ENCODE data around the gene GSG1L.
A peak's percentile ranks its signal among the peaks of the same experiment; 100 is the strongest.

GSG1L gene

DNA sequence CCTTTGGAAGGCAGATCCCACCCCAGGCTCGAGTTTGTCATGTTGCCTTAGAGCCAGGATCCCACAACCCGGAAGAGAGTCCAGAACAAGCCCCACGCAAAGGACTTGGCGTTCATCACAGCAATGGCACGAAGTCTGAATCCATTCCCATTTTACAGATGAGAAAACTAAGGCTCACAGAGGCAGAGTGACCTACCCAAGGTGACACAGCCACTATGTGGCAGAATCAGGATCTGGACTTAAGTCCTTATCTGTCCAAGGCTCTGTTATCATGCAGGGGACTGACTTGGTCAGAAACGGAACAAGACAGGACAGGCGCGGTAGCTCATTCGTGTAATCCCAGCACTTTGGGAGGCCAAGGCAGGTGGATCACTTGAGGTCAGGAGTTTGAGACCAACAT lies 86.5 kb downstream of the GSG1L start:
- ATAC-seq (no peak), DNase-seq (ENCODE audit: low spot score in 2 of 2) (no peak)
- Mint-ChIP-seq H3K27ac (no peak overlapping the region), H3K4me1 (no peaks in the 10 kb centered on the region), H3K36me3 (peaks cover 5% of the 10 kb centered on the region), H3K4me3 (no peak overlapping the region), H3K9me3 (no peaks in the 10 kb centered on the region)

DNA sequence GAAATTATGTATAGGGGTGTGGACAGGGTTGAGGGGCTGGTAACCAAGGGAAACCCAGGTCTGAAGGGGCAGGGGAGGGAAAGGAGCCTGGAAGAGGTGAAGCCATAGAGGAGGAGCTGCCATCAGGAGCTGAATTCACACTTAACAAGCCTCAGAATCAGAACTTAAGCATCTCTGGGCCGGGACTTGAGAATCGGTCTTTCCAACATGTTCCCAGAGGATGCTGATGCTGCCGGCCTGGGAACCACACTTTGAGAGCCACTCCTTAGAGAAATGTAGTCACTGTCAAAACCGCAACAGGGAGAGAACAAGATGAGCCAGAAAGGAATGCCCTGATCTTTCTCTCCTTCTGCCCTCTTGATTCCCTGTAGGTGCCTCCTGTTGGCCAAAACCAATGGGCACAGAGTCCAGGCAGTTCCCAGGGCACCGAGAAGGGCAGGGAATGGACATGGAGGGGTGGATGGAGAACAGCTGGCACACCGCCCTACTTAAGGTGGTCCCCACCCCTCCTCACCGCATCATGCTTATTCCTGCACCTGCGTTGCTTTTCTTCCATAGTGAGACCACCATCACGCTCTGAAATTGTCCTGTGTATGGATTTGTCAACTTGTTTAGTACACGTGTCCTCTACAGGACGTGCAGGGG lies 88.5 kb downstream of the GSG1L start:
- H3K36me3 Mint-ChIP-seq, result peaks cover 5% of the 10 kb centered on the region
- H3K27ac Mint-ChIP-seq, result no peak overlapping the region
- H3K4me1 Mint-ChIP-seq, result no peaks in the 10 kb centered on the region
- H3K4me3 Mint-ChIP-seq, result no peak overlapping the region
- ATAC-seq, result no peak
- no peaks in the 10 kb centered on the region for H3K9me3 Mint-ChIP-seq
- DNase-seq (ENCODE audit: low spot score in 2 of 2), result no peak

DNA sequence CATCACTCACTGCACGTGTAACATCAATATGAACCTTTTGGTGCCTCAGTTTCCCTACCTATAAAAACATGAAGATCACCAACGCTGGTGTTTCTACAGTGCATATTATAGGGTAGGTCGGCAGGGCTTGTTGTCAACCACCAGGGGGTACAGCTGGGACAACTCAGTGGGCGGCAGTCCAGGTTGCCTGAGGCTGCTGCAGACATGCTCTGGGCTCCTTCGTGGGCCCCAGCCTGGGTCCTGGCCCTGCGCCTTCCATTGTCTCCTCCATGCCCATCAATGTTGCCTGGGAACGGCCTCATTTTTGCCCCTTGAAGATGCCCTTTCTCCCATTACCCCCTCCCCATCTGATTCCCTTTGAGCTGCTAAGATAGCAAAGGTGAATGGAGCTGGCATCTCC lies 89.8 kb downstream of the GSG1L start:
- no peaks in the 10 kb centered on the region for H3K4me1 Mint-ChIP-seq
- no peak overlapping the region for H3K4me3 Mint-ChIP-seq
- H3K9me3 Mint-ChIP-seq, result no peaks in the 10 kb centered on the region
- no peaks in the 10 kb centered on the region for H3K36me3 Mint-ChIP-seq
- ATAC-seq, result no peak
- H3K27ac Mint-ChIP-seq, result no peak overlapping the region
- no peak for DNase-seq (ENCODE audit: low spot score in 2 of 2)

DNA sequence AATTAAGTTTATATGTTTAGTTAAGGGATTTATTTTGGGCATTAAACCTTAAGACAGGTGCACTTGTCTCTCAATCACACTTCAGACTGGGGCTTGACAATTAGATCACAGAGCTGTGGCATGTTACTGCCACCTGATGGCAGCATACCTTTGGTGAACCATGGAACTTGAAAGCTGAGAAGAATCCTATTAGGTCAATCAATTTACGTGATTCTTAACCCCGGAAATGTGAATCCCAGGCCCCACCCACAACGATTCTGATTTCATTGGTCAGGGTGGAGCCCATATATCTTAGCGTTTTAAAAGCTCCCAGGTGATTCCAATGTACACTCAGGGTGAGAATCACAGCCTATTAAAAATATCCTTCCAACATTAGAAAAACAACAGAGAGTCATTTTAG lies 91.0 kb downstream of the GSG1L start:
- Mint-ChIP-seq H3K27ac (no peak overlapping the region), H3K36me3 (no peaks in the 10 kb centered on the region), H3K4me1 (no peaks in the 10 kb centered on the region), H3K9me3 (no peaks in the 10 kb centered on the region), H3K4me3 (no peak overlapping the region)
- DNase-seq (ENCODE audit: low spot score in 2 of 2), result no peak
- peak; percentile 65 for ATAC-seq

DNA sequence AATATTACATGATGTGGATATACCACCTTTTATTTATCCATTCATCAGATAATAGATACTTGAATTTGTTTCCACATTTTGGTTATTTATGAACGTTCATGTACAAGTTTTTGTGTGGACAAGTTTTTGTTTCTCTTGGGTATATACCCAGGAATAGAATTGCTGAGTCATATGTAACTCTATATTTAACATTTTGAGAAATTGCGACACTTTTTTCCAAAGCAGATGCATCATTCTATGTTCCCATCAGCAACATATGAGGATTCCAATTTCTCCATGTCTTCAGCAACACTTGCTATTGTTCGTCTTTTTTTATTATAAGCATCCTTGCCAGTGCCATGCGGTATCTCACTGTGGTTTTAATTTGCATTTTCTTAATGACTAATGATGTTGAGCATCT lies 93.9 kb downstream of the GSG1L start:
- Mint-ChIP-seq H3K36me3 (no peaks in the 10 kb centered on the region), H3K4me1 (no peaks in the 10 kb centered on the region), H3K27ac (no peak overlapping the region), H3K9me3 (no peaks in the 10 kb centered on the region), H3K4me3 (no peak overlapping the region)
- no peak for DNase-seq (ENCODE audit: low spot score in 2 of 2)
- no peak for ATAC-seq

DNA sequence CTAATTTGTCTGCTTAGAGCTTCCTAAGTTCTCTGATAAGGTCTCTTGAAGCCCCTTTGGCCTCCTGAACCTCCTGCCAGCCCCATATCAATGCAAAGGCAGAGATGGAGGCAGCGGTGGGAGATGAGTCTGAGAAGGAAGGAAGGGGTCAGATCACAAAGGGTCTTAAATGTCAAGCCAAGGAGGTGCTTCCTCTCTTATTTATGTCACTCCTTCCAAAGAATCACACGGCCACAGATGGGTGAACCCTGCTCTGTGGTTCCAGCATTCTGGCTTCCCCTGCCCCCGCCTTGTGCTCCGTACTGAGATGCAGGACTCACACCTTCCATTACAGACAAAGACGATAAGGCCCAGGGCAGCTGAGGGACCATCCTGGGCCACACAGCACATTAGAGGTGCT lies 96.3 kb downstream of the GSG1L start:
- Mint-ChIP-seq H3K36me3 (no peaks in the 10 kb centered on the region), H3K4me3 (no peak overlapping the region), H3K9me3 (no peaks in the 10 kb centered on the region), H3K27ac (no peak overlapping the region), H3K4me1 (no peaks in the 10 kb centered on the region)
- no peak for ATAC-seq
- no peak for DNase-seq (ENCODE audit: low spot score in 2 of 2)

DNA sequence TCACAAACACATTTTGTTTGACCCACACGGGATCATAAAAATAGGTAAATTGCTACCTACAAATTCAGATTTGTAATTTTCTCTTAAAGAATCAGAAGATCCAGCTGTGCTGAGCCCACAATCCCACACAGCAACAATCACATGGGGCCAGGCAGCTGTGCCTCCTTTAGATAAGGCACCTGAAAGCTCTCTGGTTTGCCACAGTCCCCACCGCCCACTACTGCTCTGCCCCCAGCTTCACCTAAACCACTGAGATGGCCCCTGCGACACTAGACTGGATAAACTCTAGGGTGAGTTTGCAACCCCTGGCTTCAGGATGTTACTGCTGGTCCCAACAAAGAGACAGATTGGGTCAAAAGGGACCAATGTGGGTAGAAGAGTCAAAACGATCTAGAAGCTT lies 96.8 kb downstream of the GSG1L start:
- DNase-seq (ENCODE audit: low spot score in 2 of 2) (no peak), ATAC-seq (no peak)
- no peaks in the 10 kb centered on the region for H3K4me1 Mint-ChIP-seq
- H3K36me3 Mint-ChIP-seq, result no peaks in the 10 kb centered on the region
- H3K9me3 Mint-ChIP-seq, result no peaks in the 10 kb centered on the region
- no peak overlapping the region for H3K4me3 Mint-ChIP-seq
- H3K27ac Mint-ChIP-seq, result no peak overlapping the region

DNA sequence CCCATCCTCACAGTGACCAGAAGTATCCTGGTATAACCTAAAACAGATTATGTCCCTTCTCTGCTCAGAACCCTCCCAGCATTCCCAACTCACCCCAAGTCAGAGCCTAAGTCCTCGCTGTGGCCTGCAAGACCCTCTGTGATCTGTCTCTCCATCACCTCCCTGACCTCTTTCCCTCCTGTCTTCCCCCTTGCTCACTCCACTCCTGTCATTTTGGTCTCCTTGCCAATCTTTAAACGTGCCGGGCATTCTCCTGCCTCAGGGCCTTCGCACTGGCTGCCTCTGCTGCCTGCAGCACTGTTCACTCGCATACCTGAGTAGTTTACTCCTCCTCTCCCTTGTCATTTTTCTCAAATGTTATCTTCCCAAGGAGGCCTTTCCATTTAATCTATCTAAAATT lies 97.7 kb downstream of the GSG1L start:
- DNase-seq (ENCODE audit: low spot score in 2 of 2) (no peak), ATAC-seq (no peak)
- H3K27ac Mint-ChIP-seq, result no peak overlapping the region
- H3K36me3 Mint-ChIP-seq, result no peaks in the 10 kb centered on the region
- no peaks in the 10 kb centered on the region for H3K4me1 Mint-ChIP-seq
- H3K9me3 Mint-ChIP-seq, result no peaks in the 10 kb centered on the region
- no peak overlapping the region for H3K4me3 Mint-ChIP-seq

DNA sequence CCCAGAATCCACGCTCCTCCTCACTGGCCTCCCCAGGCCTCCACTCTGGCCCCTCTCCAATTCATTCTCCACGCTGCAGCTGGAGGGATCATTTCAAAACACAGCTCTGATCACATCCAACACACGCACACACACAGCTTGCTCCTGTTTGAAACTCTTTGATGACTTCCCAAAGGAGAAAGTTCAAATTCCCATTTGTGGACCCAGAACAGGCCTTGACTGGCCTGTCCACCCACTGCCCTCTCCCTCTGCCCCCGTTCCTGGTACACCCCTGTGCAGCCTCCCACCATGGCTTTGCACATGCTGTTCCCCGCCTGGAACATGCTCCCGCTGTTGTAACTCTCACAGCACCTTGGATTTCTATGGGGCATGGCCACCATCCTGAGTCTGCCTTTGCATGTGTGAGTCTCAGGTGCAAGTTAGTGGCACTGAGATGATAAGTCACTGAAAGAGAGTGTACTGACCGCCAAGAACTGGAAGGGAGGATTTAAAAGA lies 100.0 kb downstream of the GSG1L start:
- Mint-ChIP-seq H3K4me3 (no peak overlapping the region), H3K27ac (no peak overlapping the region), H3K36me3 (no peaks in the 10 kb centered on the region), H3K4me1 (no peaks in the 10 kb centered on the region), H3K9me3 (no peaks in the 10 kb centered on the region)
- ATAC-seq, result no peak
- no peak for DNase-seq (ENCODE audit: low spot score in 2 of 2)

DNA sequence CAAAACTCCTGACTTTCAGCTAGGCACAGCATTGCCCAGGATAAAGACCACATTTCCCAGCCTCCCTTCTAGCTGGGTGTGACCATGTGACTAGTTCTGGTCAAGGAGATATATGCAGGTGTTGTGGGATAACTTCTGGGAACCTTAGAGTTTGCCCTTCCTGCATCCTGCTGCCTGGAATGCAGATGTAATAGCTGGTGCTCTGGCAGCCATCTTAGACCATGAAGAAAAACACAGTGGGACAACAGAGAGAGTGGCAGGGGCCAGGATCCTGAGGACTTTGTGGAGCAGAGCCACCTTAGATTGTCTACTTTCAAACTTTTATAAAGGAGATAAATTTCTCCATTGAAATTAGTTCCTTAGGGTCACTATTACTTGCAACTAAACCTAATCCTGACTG lies 101.3 kb downstream of the GSG1L start:
- DNase-seq (ENCODE audit: low spot score in 2 of 2) (no peak), ATAC-seq (no peak)
- Mint-ChIP-seq H3K4me3 (no peak overlapping the region), H3K27ac (no peak overlapping the region), H3K9me3 (peaks cover 4% of the 10 kb centered on the region), H3K4me1 (no peaks in the 10 kb centered on the region), H3K36me3 (no peaks in the 10 kb centered on the region)

DNA sequence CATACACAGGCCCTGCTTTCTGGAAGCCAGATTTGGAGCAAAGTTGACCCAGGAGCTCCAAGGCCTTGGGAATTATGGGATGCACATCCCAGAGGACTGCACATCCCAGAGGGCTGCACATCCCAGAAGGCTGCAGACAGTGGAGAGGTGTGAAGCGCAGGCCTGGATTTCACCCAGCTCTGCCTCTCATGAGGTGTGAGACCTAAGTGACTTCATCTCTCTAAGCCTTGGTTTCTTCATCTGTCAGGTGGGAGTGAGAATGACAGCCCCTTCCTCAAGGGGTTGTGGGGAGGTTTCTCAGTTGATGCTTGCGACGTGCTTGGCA lies 102.3 kb downstream of the GSG1L start:
- DNase-seq (ENCODE audit: low spot score in 2 of 2) (no peak), ATAC-seq (no peak)
- no peak overlapping the region for H3K4me3 Mint-ChIP-seq
- no peak overlapping the region for H3K27ac Mint-ChIP-seq
- no peaks in the 10 kb centered on the region for H3K36me3 Mint-ChIP-seq
- H3K4me1 Mint-ChIP-seq, result no peaks in the 10 kb centered on the region
- peaks cover 4% of the 10 kb centered on the region for H3K9me3 Mint-ChIP-seq

DNA sequence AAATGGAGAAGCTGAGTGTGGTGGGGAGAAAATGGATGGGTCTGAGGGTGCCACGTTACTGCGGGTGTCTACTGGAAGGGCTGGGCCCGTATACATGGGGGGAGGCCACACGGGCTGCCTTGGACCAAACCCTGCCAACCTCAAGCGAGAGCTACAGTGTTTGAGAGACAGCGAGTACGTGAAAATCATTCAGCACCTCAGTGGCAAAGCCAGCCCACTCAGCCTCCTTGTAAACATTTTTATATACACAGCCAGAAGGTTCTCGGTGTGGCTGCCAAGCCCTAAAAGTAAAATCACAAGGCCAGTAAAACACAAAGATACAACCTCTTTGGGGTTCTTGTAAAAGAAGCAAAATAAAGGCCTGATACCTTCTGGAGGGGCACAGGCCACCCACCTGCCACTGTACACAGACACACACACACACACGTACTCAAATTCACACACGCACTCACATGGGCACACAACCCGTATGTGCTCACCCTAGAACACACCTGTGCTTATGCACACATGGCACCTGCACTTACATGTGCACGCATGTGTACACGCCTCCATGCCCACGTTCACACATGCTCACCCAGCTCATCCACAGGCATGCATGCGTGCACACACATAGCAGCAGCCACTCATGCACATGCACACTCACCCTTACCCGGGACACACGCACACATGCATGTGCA lies 102.8 kb downstream of the GSG1L start:
- Mint-ChIP-seq H3K4me1 (no peaks in the 10 kb centered on the region), H3K36me3 (no peaks in the 10 kb centered on the region), H3K4me3 (no peak overlapping the region), H3K27ac (no peak overlapping the region), H3K9me3 (peaks cover 5% of the 10 kb centered on the region)
- DNase-seq (ENCODE audit: low spot score in 2 of 2), result no peak
- peak; percentile 34 for ATAC-seq

DNA sequence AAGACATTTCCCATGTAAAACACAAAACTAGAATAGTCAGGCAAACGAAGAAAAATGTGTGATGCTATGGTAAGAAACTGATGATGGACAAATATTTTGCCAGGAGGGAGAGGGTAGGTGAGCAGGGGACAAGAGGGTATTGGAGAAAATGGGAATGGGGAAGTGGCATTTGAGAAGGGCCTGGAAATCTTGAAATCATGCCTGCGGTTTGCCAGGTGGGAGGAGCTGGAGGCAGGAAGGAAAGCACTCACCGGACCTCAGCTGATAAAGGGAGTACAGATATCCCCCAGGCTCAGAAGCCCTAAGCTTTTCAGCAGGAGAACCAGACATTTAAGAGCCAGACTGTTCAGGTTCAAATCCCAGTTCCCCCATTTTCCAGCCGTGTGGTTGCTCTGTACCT lies 103.6 kb downstream of the GSG1L start:
- DNase-seq (ENCODE audit: low spot score in 2 of 2) (no peak), ATAC-seq (no peak)
- Mint-ChIP-seq H3K36me3 (no peaks in the 10 kb centered on the region), H3K27ac (no peak overlapping the region), H3K9me3 (peaks cover 13% of the 10 kb centered on the region), H3K4me1 (no peaks in the 10 kb centered on the region), H3K4me3 (no peak overlapping the region)

DNA sequence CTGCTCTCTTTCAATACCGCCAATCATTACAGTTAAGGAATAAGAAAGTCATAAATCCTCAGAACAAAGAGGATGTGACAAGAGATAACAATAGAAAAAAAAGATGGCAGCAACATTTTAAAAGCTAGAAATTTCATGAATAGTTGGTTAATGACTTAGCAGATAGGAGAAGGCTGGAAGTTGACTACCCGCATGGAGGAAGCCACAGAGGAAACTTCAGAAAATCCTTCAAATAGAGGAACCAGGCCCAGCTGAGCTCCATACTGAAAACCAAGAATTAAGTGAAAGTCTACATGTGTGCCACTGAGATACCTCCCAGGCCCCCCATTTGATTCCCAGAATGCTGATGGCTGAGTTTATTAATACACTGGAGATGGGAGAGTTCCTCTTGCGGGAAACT lies 109.3 kb downstream of the GSG1L start:
- Mint-ChIP-seq H3K4me1 (no peaks in the 10 kb centered on the region), H3K9me3 (peaks cover 14% of the 10 kb centered on the region), H3K4me3 (no peak overlapping the region), H3K36me3 (no peaks in the 10 kb centered on the region), H3K27ac (no peak overlapping the region)
- DNase-seq (ENCODE audit: low spot score in 2 of 2) (no peak), ATAC-seq (no peak)

DNA sequence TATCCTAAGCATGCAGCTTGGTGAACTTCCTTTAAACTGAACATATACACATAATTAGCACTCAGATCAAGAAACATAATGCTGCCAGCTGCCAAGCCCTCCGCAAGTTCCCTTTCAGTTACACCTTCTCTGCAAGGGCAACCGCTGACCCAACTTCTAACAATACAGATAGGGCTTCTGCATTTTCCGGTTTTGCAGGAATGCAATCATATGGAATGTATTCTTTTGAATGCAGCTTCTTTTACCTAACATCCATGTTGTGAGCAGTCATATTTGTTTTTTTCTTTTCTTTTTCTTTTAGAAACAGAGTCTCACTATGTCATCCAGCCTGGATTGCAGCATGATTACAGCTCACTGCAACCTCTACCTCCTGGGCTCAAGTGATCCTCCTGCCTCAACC lies 110.7 kb downstream of the GSG1L start:
- H3K9me3 Mint-ChIP-seq, result peaks cover 14% of the 10 kb centered on the region
- DNase-seq (ENCODE audit: low spot score in 2 of 2) (no peak), ATAC-seq (no peak)
- no peak overlapping the region for H3K27ac Mint-ChIP-seq
- H3K36me3 Mint-ChIP-seq, result no peaks in the 10 kb centered on the region
- H3K4me1 Mint-ChIP-seq, result no peaks in the 10 kb centered on the region
- no peak overlapping the region for H3K4me3 Mint-ChIP-seq

DNA sequence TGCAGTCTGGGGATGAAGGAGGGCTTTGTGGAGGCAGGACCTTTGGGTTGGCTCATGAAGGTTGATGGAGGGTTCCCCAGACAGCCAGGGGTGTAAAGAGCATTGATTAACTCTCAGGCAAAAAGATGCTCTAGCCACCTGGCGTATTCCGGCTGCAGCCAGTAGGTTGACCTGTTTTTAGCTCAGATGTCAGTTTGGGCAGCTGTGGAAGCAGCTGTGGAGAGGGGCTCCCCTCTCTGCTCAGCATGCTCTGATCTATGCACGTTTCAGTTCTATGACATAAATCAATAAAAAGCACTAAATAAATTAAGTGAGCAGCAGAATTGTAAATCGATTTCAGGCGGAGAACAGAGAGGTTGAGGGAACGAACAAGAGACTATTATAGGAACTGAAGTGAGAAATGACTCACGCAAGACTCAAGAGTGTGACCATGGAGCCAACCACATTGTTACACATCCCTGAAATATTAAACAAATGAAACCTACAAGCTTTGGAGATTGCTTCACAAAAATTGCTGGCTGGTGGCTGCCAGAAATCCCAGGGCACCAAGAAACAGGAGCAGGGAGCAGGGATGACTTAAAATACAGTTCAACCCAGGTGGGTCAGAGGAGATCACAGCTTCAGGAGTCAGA lies 111.9 kb downstream of the GSG1L start:
- H3K4me3 Mint-ChIP-seq, result no peak overlapping the region
- H3K9me3 Mint-ChIP-seq, result peaks cover 10% of the 10 kb centered on the region
- DNase-seq (ENCODE audit: low spot score in 2 of 2) (no peak), ATAC-seq (no peak)
- no peaks in the 10 kb centered on the region for H3K36me3 Mint-ChIP-seq
- H3K27ac Mint-ChIP-seq, result no peak overlapping the region
- peaks cover 6% of the 10 kb centered on the region for H3K4me1 Mint-ChIP-seq

Data from stimulated activated effector memory CD8-positive, alpha-beta T cell treated with anti-CD3 and anti-CD28 coated beads, Interleukin-12 subunit alpha, Interleukin-12 subunit beta, amount 100 ng/mL, for 72 hours (primary cell).